ENCODE data around the gene BCL2.
A peak's percentile ranks its signal among the peaks of the same experiment; 100 is the strongest.
"Not testable (repeated sequence)": the region's sequence is repeated elsewhere in the genome, so short reads cannot be mapped to it uniquely, and the experiment has no call there.

Gene BCL2

DNA sequence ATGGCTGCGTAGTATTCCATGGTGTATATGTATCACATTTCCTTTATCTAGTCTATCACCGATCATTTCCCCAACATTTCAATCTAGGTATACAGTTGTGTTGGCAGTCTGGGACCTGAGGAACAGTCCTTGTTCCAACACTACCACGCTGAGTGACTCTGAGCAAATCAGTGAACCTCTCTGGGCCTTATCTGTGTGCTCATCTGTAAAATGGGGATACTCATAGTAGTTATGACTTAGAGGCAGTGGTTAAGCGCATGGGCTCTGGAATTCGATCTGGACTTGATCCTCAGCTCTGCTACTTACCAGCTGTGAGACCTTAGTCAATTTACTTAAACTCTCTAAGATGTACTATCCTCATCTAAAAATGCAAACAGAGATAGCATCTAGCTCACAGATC lies 85.1 kb downstream of the BCL2 start:
- no peak for DNase-seq (ENCODE audit: low spot score)

DNA sequence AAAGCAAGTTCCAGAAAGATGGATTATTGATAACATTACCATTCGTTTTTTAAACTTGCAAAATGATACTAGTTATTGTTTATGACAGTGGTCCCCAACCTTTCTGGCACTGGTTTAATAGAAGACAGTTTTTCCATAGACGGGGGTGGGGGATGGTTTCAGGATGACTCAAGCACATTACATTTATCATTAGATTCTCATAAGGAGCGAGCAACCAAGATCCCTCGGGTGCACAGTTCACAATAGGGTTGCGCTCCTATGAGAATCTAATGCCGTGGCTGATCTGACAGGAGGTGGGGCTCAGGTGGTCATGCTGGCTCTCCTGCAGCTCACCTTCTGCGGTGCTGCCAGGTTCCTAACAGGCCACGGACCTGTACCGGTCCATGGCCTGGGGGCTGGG lies 86.2 kb downstream of the BCL2 start:
- DNase-seq (ENCODE audit: low spot score) = no peak

DNA sequence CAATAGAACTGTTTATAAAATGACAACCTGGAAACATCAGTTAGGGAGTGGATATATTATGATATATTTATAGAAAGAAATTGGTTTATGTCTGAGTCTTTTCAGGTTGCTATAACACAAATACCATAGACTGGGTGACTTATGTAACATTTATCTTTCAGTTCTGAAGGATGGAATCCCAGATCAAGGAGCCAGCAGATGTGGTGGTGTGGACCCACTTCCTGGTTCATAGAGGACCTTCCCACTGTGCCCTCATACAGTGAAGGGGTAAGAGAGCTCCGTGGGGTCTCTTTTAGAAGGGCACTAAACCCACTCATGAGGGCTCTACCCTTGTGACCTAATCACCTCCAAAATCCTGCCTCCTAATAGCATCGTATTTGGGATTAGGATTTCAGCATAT lies 86.7 kb downstream of the BCL2 start:
- DNase-seq (ENCODE audit: low spot score) = no peak

DNA sequence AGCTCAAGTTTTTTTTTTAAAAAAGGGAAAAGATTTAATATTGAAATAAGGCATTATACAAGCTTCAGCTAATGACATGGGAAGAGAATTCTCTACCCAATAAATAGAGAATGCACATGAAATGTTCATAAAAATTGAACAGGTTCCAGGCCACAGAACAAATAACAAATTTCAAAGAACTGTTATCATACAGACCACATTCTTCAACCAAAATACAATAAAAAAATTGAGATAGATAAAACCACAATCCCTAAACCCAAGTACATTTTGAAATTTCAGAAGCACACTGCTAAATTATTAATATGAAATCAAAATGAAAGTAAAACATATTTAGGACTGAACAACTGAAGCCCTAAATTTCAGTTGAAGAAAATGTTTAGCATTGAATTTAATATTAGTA lies 89.6 kb downstream of the BCL2 start:
- DNase-seq (ENCODE audit: low spot score) = no peak

DNA sequence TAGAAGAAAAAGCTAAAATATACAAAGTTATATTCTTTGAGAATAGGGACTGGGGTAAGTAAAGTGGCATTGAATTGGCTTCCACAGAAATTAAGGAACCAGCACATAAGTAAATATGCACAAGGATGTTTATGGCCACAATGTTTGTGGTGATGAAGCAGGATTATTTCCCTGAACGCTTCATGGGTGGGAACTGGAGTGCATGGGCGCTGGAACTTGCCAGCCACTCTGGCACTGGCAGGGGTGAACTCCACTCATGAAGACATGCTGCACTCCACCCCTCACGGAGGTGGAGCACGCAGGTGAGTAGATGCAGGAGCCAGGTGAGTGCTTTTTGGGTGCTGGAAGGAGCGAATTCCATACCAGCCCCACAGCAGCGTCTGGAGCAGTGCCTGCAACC lies 94.1 kb downstream of the BCL2 start:
- DNase-seq (ENCODE audit: low spot score) = no peak

DNA sequence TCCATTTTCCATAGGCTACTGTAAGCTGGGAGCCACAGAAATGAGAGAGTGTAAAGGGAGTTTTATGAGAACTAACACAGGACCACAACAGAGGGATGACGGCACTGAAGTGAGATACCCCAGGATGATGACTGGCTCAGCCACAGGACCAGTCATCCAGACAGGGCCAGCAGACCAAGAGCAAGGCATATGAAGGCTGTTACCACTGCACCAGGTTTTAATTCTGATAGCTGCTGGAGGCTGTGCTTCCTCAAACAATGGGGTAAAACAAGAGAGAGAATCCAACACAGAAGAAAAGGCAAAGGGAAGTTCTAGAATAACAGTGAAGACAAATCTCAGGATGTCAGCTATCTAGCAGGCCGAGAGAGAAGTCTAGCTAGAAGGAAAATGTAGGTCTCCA lies 94.9 kb downstream of the BCL2 start:
- no peak for DNase-seq (ENCODE audit: low spot score)

DNA sequence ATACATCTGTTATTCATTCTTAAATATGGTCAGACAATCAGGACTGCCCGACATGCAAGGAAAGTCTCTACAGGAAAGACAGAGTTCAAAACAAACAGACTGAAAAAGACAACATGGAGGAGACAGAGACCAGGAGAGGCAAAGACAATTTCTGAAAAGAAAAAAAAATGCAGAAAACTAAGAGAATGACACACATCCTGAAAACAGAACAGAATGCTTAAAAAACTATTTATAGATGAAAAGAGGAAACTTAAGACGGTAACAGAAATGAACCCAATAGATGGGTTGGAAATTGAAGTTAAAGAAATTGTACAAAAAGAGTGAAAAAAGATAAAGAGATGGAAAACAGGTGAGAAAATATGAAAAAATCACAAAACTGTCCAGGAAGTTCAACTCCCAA lies 95.7 kb downstream of the BCL2 start:
- DNase-seq (ENCODE audit: low spot score) = no peak

DNA sequence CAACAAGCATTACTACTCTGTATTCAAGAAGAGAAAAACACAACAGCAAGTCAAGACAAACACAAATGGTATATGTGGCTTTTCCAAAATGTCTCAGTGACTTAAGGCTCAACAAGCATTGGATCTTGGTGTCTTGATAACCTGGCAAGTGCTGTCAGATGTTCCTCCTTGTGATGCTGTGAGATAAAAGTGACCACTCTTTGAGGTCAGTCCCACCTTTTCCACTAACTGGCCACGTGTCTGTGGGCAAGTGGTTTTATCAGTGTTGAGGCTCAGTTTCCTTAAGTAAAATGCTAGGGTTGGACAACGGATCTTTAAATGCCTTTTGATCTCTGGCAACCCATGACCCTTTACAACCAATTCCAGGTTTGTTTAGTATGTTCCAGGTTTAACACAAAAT lies 98.7 kb downstream of the BCL2 start:
- no peak for DNase-seq (ENCODE audit: low spot score)

DNA sequence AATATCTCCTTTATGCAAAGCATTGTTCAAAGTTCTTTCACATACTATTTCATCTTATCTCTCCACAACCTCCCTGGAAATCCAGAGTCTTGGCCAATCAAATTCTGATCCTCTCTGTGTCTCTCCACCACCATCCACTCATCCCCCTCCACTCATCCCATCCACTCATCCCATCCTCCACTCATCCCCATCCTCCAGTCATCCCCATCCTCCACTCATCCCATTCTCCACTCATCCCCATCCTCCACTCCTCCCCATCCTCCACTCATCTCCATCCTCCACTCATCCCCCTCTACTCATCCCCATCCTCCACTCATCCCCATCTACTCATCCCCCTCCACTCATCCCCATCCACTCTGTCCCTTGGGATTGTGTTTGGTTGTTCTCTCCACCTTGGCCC lies 101.1 kb downstream of the BCL2 start:
- no peak for DNase-seq (ENCODE audit: low spot score)

DNA sequence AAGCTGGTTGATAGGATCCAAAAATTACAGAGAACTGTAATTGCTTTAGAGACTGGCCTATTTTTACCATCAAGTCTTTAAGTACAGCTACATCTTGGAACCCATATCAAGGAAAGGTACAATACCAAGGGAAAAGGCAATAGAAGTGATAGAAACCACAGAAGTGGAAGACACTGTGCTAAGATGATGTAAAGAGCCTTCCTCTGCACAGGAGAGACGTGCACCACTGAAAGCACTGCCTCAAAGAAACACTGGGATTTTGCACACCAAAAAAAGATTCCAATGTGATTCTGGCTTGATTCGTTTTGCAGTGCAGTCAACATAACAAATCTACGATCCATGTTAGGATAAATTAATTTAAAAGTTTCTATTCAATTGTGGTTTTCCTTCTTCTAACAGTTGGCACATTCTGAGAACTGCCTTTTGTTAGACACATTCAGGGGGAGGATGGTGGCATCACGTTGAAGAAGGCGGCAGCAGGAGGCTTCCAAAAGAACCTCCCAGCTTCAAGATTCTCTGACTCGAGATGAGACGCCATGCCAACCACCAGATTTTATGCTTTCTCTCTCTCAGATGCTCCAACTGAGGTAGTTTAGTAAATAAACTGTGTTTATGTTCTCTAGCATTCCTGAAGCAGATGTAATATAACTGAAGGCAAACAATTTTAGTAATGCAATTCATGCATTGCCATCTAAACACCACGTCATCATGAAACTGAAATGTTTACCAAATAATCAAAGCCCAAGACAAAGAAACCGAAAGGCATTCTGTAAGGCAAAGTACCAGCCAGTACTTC lies 102.9 kb downstream of the BCL2 start:
- no peak for DNase-seq (ENCODE audit: low spot score)

DNA sequence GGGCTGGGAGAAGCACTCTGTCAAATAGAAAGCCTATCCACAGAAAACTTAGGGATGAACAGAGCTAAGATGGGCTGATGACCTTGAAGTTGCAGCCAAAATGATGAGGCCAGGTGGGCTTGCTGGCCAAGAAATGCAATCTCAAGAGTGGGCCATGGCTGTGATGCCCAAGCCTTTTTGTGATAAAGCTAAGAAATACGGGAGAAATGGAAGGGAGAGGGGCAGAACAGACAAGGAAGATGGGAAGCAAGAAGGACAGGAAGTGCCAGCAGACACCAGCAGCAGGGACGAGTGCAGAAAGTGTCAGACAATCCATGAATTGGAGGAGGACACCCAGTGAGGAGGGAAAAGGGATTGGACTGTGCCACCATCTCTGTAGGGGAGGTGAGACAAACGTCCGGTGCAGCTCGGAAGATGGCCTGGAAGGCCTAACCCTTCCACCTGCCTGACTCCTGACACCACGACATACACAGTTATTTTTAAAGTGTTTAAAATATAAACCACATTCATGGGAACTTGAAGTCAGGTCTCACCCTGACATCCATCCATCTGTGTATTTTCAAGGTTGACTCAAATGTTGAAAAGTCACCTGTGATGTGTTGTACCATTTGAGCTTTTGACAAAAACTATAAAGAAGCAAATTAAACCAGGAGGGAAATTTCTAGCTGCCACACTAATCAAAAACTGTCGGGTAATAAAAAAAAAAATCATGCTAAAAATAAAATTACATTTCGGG lies 105.5 kb downstream of the BCL2 start:
- no peak for DNase-seq (ENCODE audit: low spot score)

DNA sequence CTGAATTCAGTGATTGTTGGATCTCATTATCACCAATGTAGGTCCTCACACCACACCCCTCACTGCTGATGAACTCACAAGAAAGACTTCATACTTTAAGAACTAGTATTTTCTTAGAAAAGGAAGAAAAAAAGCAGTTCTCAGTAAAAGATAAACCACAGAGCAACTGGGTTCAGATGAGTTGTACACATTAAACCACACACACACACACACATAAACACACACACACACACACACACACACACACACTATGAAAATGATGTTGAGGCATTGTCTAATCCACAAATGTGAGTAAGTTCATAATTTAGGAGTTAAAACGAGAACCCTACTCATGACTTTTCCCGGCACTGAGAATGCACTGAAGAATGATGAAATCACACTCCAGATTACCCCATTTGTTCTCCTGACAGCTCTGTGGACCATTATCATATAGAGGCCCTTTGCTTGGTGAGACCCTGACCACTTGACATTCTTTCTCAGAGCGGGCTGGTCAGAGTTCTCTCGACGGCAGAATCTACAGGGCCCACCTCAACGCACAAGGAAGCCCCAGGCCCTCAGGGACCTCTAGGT lies 106.2 kb downstream of the BCL2 start:
- no peak for DNase-seq (ENCODE audit: low spot score)

DNA sequence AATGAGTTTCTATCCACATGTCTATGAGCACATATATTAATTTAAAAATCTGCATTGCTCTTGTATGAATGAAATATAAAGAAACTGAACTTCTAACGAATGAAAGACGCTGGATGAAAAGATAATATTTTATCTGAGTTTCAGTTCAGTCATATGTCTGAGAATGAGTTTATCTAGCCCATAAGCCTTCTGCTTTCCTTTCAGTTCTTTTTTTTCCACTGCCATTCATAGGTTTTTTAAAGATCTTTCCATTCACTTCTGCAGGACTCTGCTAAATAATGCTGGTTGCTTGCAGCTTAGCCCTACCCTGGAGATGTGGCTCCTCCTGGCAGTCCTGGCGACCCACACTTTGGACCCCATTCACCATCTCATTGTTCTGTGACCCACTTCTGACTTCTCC lies 109.0 kb downstream of the BCL2 start:
- DNase-seq (ENCODE audit: low spot score) = no peak

DNA sequence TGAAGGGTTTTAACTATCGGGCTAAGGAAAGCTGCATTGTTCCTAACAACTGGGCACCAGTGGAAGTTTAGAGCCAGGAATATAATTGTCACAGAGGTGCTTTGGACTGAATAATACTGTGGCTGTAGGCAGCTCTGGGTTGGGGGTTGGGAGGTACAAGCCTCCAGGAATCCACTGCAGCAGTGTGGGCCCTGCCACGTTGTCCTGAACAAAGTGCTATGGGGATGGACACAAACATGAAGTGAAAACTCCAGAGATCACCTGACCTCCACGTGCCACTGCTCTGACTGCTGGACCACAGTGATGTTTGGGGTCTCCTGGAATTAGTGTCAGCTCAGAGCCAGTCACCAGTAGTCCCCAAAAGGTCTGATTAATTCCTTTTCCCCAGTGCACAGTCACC lies 110.9 kb downstream of the BCL2 start:
- DNase-seq (ENCODE audit: low spot score) = no peak

DNA sequence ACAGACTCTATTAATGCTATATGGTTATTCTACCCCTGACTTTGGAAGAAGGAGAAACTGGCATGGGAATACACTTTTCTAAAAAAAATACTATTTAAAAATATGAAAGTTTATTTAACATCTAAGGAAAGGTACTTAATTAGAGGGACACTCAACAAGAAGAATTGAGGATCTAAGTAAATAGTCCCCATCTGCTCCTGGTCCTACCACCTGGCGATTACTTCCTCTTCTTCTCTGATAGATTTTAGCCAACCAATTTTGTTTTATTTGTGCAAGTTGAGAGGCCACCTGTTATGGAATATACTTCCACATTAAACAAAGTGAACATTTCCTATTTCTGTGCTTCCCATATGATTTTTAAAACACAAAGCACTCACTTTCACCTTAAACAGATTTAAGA lies 111.7 kb downstream of the BCL2 start:
- DNase-seq (ENCODE audit: low spot score) = no peak

DNA sequence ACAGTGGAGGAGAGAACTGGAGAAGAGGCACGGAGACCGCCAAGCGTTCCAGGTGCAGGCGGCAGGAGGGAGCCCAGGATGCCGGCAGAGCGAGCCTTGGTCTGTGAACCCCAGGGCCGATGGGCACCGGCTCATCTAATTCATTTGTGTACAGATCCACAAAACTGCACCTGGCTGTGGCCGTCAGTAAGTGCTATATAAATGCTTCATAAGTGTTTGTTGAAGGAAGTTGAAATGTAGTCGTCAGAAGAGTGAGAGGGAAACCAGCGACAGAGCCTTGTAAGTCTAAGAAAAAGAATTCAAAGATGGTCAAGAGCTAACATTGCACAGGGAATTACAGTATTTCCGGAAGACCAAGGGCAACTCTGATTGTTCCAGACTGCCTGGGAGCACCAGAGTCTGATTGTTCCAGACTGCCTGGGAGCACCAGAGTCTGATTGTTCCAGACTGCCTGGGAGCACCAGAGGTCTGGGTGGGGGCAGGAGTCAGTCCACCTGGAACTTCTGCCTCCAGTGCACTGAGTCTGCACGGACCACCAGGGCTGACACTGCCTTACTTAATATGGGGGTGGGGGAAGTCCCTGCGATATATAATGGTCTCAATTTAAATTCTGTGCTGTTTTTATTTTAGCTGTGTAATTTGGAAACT lies 112.3 kb downstream of the BCL2 start:
- no peak for DNase-seq (ENCODE audit: low spot score)

DNA sequence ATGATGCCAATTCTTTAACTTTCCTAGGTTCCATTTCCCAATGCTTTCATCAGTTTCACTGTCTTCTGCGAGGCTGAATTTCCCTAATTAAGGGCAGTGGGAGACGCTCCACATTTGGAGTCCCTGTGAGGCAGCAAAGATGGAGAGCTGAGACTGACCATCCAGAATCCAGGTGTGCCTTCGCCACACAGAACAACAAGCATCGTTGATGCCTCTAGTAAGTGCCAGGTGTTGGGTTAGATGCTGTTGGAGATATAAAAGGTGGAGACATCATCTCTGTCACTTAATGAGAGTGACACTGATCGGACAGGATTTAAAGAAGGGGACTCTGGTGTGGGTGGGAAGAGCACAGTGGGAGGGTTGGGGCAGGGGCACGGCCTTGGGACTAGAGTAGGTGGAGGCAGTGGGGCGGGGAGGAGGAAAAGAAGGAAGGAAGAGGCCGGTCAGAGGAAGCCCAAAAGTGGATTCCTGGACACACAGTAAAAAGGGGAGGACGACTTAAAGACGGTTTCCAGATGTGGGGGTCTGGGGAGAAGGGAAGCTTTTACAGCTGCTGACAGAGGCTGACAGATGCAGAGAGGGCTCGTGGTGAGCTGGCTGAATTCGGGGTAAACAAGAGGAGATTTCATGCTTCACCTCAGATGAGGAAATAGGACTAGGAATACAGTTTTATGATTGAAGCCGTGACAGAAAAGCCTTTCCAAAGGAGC lies 113.0 kb downstream of the BCL2 start:
- DNase-seq (ENCODE audit: low spot score) = no peak

DNA sequence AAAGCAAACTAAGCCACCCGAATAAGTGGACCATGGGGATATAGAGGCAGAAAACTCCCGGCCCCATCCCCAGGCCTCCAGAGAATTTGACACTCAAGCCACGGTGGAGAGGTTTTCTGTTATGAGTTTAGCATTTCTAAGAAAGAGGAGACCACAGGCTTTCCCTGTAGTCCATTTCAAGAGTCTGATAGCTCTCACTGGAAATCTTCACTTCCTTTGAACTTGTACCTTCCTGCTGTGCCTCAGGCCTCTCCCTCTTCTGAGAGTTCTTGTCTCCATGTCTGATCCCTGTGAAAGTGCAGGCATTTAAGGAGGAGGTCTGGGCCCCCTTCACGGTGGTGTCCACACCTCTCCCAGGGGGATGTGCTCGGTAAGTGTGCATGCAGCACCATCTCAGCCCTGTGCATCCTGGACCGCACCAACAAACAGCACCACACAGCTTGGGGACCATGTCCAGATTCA lies 113.7 kb downstream of the BCL2 start:
- no peak for DNase-seq (ENCODE audit: low spot score)

DNA sequence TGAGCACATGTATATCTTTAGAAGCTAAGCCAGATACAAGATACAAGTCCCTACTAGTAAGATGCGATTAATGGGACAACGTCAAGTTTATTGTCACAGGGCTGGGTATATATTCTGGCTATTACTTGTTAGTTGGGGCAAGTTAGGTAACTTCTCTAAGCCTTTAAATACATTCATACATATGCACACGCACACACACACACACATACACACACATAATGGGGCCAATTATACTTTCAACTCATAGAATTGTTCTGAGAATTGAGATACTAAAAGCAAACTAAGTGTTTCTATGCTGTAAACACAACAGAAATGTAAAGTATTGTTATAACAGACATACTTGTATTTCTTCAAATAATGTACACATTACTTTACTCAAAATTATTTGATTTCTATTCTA lies 116.1 kb downstream of the BCL2 start:
- DNase-seq (ENCODE audit: low spot score) = no peak

DNA sequence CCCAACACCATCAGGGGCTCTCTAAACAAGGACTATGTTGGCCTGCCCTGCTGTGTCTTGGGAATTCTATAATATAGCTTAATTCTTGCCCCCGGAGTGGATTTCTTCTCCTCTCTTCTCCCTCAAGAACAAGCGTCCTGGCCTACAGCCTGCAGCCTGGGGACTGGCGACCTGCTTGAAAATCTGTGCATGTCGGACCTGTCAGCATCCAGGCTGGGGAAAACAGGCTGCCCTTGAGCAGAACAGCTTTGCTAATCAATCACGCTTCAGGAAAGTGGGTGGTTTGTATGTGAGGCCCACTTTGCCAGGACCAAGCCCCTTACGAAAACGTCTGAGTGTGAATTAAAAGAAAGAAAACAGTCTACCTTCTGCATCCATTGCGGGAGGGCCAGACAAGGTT lies 116.7 kb downstream of the BCL2 start:
- peak; percentile 18 for DNase-seq (ENCODE audit: low spot score)

DNA sequence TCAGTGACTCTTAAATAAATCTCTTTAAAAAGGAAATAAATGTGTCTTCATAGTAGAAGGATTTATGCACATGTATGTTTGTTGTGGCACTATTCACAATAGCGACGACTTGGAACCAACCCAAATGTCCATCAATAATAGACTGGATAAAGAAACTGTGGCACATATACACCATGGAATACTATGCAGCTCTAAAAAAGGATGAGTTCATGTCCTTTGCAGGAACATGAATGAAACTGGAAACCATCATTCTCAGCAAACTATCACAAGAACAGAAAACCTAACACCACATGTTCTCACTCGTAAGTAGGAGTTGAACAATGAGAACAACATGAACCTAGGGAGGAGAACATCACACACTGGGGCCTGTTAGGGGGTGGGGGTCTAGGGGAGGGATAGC lies 118.1 kb downstream of the BCL2 start:
- DNase-seq (ENCODE audit: low spot score) = not testable (repeated sequence)

DNA sequence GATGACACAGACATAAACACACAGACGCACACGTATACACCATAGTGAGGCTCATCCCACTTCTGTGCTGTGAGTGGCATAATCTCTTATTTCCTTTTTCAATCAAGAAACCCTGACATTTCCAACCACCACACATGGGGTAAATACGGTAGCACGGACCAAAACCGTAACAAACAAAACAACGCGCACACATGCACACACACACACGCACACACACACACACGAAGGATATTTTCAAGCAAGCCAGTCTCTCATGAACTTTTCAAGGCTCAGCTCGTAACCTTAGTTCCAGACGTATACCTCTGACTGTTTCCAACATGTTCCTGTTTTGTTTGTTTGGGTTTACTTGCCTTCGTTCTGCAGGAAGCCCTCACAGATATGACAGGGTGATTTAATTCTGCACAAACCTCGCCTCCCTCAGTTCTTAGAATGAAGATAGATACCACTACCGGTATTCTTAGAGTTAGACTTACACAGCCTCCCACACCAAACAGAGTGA lies 119.8 kb downstream of the BCL2 start:
- DNase-seq (ENCODE audit: low spot score) = no peak

Measured in putamen (tissue), 1 donor.